Prostate gland (tissue), 2 donors: Measurements from ENCODE around the gene GPC2.

Experiments
- POLR2A ChIP-seq: fragments of 450-650 bp; IDR thresholded peaks from one replicate; pipeline ENCODE4 v1.6.1; 2016; ENCODE audit warnings: antibody characterized with exemption, mild to moderate bottlenecking
- TF ChIP-seq, protein P1 (sequence below), 4 experiments: fragments of 200-600 bp in 2 of 4; fragments of 450-650 bp in 2 of 4; sonication (generic) in 2 of 4; IDR thresholded peaks; 1 replicate in 3 of 4; 2 replicates in 1 of 4; pipeline ENCODE4 v1.5.1; 2016 to 2019; ENCODE audit warnings: antibody characterized with exemption in 4 of 4, mild to moderate bottlenecking in 2 of 4, moderate library complexity in 2 of 4

DNA sequence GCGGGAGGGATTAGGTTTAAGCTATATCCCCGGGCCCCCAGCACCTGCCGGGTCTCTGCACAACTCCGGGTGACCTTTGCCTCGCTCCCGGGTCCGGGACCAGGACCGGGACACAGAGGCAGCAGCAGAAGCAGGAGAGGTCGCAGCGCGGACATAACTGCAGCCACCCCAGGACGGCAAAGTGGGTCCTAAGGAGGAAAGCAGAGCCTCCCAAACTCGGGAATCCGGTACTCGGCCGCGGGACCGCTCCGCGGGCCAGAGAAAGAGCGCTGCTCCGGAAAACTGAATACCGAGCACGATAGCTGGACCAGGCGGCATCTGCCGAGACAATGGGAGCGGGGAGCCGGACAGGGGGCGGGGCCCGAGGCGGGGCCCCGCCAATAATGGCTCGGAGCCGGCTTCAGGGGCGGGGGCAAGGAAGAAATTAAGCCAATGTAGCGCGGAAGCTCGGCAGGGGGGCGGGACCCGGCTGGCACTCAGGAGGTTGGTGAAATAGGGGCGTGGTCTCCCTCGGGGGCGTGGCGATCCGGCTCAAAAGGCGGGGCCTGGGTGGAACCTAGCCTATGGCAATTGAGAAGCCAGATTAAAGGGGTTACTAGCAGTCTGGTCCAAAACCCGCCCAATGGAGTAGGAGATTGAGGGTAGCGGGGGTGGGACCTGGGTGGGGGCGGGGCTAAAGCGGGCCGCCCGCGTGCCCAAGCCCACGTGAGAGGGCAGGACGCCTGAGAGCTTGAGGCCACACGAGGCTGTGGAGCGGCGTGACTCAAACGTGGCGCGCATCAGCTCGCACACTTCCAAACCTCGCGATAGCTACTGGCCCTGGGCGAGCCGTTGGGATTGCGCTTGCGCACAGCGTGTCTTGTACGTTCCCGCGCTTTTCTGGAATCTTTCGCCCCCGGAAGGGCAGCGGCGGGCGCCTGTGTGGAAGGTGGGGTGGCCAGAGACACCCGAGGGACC is at the start of gene GPC2, which contains the start of gene STAG3:
- no peak for TF ChIP-seq POLR2A
- TF ChIP-seq, protein P1, sequence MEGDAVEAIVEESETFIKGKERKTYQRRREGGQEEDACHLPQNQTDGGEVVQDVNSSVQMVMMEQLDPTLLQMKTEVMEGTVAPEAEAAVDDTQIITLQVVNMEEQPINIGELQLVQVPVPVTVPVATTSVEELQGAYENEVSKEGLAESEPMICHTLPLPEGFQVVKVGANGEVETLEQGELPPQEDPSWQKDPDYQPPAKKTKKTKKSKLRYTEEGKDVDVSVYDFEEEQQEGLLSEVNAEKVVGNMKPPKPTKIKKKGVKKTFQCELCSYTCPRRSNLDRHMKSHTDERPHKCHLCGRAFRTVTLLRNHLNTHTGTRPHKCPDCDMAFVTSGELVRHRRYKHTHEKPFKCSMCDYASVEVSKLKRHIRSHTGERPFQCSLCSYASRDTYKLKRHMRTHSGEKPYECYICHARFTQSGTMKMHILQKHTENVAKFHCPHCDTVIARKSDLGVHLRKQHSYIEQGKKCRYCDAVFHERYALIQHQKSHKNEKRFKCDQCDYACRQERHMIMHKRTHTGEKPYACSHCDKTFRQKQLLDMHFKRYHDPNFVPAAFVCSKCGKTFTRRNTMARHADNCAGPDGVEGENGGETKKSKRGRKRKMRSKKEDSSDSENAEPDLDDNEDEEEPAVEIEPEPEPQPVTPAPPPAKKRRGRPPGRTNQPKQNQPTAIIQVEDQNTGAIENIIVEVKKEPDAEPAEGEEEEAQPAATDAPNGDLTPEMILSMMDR (IDR thresholded peaks at IDR 0.05), result no peak
